ENCODE results near the gene NCAPD3. TPM values are rescaled to one million over a fixed set of nuclear protein-coding genes. Genes with fewer than 3 reads are reported as not detected.

Gene NCAPD3
- polyA plus RNA-seq, 3 donors: 4.0 to 15.2 (median 6.0) TPM

GRCh38 chr11:134131628-134132244, 92.0 kb downstream of the NCAPD3 start:
- Mint-ChIP-seq H3K27ac (no peak overlapping the region), H3K27me3 (ENCODE audit: low read depth in 3 of 3) (peaks cover 1 to 10% (median 5%) of the 10 kb centered on the region in 3 donors), H3K4me1 (no peaks in the 10 kb centered on the region), H3K9me3 (peaks cover 16 to 38% (median 26%) of the 10 kb centered on the region in 7 donors), H3K4me3 (no peak overlapping the region), H3K36me3 (no peaks in the 10 kb centered on the region)
- H3K27ac ChIP-seq (ENCODE audit: low read depth in 1 of 2, low read length in 2 of 2): no peak overlapping the region
- TF ChIP-seq, protein P1, sequence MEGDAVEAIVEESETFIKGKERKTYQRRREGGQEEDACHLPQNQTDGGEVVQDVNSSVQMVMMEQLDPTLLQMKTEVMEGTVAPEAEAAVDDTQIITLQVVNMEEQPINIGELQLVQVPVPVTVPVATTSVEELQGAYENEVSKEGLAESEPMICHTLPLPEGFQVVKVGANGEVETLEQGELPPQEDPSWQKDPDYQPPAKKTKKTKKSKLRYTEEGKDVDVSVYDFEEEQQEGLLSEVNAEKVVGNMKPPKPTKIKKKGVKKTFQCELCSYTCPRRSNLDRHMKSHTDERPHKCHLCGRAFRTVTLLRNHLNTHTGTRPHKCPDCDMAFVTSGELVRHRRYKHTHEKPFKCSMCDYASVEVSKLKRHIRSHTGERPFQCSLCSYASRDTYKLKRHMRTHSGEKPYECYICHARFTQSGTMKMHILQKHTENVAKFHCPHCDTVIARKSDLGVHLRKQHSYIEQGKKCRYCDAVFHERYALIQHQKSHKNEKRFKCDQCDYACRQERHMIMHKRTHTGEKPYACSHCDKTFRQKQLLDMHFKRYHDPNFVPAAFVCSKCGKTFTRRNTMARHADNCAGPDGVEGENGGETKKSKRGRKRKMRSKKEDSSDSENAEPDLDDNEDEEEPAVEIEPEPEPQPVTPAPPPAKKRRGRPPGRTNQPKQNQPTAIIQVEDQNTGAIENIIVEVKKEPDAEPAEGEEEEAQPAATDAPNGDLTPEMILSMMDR (IDR thresholded peaks at IDR 0.05): no peak
- no peaks in the 10 kb centered on the region for H4K20me1 ChIP-seq (ENCODE audit: insufficient read depth, low read length)
- no peak overlapping the region for H3K9ac ChIP-seq (ENCODE audit: insufficient read depth, low read length, poor library complexity, severe bottlenecking)
- no peak overlapping the region for H3K4me3 ChIP-seq (replicated peaks in 1 of 3; ENCODE audit: low read depth in 2 of 3, low read length in 3 of 3)
- H3K27me3 ChIP-seq (ENCODE audit: control insufficient read depth in 2 of 2, insufficient read depth in 2 of 2, low read length in 2 of 2): peaks cover 4% of the 10 kb centered on the region in 2 donors
- no peak for DNase-seq
- no peak overlapping the region for H2AFZ ChIP-seq (ENCODE audit: insufficient read depth, low read depth, low read length, poor library complexity, severe bottlenecking)
- no peaks in the 10 kb centered on the region for H3K36me3 ChIP-seq (replicated peaks in 1 of 2; ENCODE audit: control insufficient read depth in 1 of 2, insufficient read depth in 2 of 2, low read length in 2 of 2)
- H3K4me2 ChIP-seq (replicated peaks; ENCODE audit: extremely low read depth, low read length, poor library complexity, severe bottlenecking): no peak overlapping the region
- H3K9me3 ChIP-seq (replicated peaks in 1 of 2; ENCODE audit: control insufficient read depth in 1 of 2, insufficient read depth in 1 of 2, low read length in 2 of 2): peaks cover 3 to 28% of the 10 kb centered on the region in 2 donors
- H3K79me2 ChIP-seq (ENCODE audit: insufficient read depth, low read length): no peaks in the 10 kb centered on the region
- no peaks in the 10 kb centered on the region for H3K4me1 ChIP-seq (ENCODE audit: control insufficient read depth in 1 of 2, insufficient read depth in 2 of 2, low read length in 2 of 2)
- WGBS (ENCODE audit: insufficient coverage): 100% methylated on average over 2 of the region's 2 CpGs
- intact Hi-C loops (cut with micrococcal nuclease): no loop called here

DNA sequence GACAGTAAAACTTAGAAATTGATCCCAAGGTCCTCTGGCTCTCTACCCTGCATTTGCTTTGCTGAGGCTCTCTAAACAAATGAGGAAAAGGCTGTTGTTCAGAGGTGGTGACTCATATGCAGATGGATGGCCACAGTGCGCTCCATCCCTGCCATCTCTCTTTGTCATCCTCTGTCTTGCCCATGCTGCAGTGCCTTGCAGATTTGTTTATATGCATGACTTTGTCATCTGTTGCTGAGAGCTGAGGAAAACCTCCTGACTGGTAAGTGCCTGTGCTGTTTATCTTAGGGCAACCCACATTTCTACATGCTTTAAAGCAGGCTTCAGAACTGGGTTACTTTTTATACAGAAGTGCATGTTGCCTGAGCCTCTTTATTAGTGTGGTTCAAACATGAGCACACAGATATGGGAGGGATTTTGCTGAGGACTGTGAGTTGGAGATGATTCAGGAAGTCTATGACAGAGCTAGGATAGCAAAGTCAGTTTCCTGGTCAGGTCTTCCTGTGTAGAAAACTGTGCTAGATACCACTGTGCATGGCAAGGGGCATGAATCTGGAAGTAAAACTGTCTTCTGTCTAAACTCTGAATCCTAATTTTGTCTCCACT, 97.4 kb downstream of the NCAPD3 start:
- H3K9me3 Mint-ChIP-seq: peaks cover 2 to 16% (median 10%) of the 10 kb centered on the region in 7 donors
- H3K4me1 Mint-ChIP-seq: peaks cover 3% of the 10 kb centered on the region
- H3K36me3 Mint-ChIP-seq: peaks cover 0 to 5% of the 10 kb centered on the region in 2 donors
- Histone ChIP-seq H3K4me2 (replicated peaks; ENCODE audit: extremely low read depth, low read length, poor library complexity, severe bottlenecking) (no peak overlapping the region), H3K79me2 (ENCODE audit: insufficient read depth, low read length) (no peaks in the 10 kb centered on the region), H3K4me1 (ENCODE audit: control insufficient read depth in 1 of 2, insufficient read depth in 2 of 2, low read length in 2 of 2) (no peaks in the 10 kb centered on the region), H3K27ac (ENCODE audit: low read depth in 1 of 2, low read length in 2 of 2) (no peak overlapping the region), H2AFZ (ENCODE audit: insufficient read depth, low read depth, low read length, poor library complexity, severe bottlenecking) (no peak overlapping the region), H3K27me3 (ENCODE audit: control insufficient read depth in 2 of 2, insufficient read depth in 2 of 2, low read length in 2 of 2) (peaks cover 42% of the 10 kb centered on the region in 2 donors), H3K4me3 (replicated peaks in 1 of 3; ENCODE audit: low read depth in 2 of 3, low read length in 3 of 3) (no peak overlapping the region), H3K9me3 (replicated peaks in 1 of 2; ENCODE audit: control insufficient read depth in 1 of 2, insufficient read depth in 1 of 2, low read length in 2 of 2) (peaks cover 0 to 22% of the 10 kb centered on the region in 2 donors), H3K9ac (ENCODE audit: insufficient read depth, low read length, poor library complexity, severe bottlenecking) (no peak overlapping the region), H3K36me3 (replicated peaks in 1 of 2; ENCODE audit: control insufficient read depth in 1 of 2, insufficient read depth in 2 of 2, low read length in 2 of 2) (no peaks in the 10 kb centered on the region), H4K20me1 (ENCODE audit: insufficient read depth, low read length) (no peaks in the 10 kb centered on the region)
- no CpG with 5 or more reads among the region's 1 CpG for WGBS (ENCODE audit: insufficient coverage)
- intact Hi-C loops (cut with micrococcal nuclease): no loop called here
- H3K27ac Mint-ChIP-seq: no peak overlapping the region
- peaks cover 33 to 47% (median 45%) of the 10 kb centered on the region in 3 donors for H3K27me3 Mint-ChIP-seq (ENCODE audit: low read depth in 3 of 3)
- peak overlapping the region in 1 of 2 donors; percentile 42 for H3K4me3 Mint-ChIP-seq
- TF ChIP-seq, protein P1 (IDR thresholded peaks at IDR 0.05): no peak
- no peak for DNase-seq

Measured in CD14-positive monocyte (primary cell).